NOMO-1 treated with DMSO at 0.1 percent for 48 hours (cell line): ENCODE results near the gene BBS9.
"Not testable (repeated sequence)": the region's sequence is repeated elsewhere in the genome, so short reads cannot be mapped to it uniquely, and the experiment has no call there.

ENCODE experiments used
- DNase-seq: peaks from one replicate; lab custom pipeline; 2025; ENCODE audit not compliant: unreplicated experiment; lab: John Stamatoyannopoulos, UW

The BBS9 gene

GRCh38 chr7:33193308-33193864 lies 64.0 kb downstream of the BBS9 start:
- DNase-seq: no peak

- DNase-seq: peak; percentile 81
These were observed 65.9 kb downstream of the BBS9 start for GRCh38 chr7:33195264-33195663.

GRCh38 chr7:33196221-33196620 lies 66.9 kb downstream of the BBS9 start:
- DNase-seq: no peak

- DNase-seq: no peak
These were observed 70.9 kb downstream of the BBS9 start for GRCh38 chr7:33200282-33200681.

GRCh38 chr7:33201821-33202220 lies 72.5 kb downstream of the BBS9 start:
- no peak for DNase-seq

- DNase-seq: no peak
These were observed 81.6 kb downstream of the BBS9 start for GRCh38 chr7:33210958-33211357.

- no peak for DNase-seq
These were observed 82.8 kb downstream of the BBS9 start for GRCh38 chr7:33212144-33212543.

GRCh38 chr7:33215992-33216391 lies 86.6 kb downstream of the BBS9 start:
- DNase-seq: no peak

- no peak for DNase-seq
These were observed 88.2 kb downstream of the BBS9 start for GRCh38 chr7:33217595-33217994.

- not testable (repeated sequence) for DNase-seq
These were observed 89.6 kb downstream of the BBS9 start for GRCh38 chr7:33218841-33219535.

GRCh38 chr7:33220231-33220630 lies 90.9 kb downstream of the BBS9 start:
- no peak for DNase-seq

GRCh38 chr7:33221390-33221789 lies 92.0 kb downstream of the BBS9 start:
- DNase-seq: no peak

GRCh38 chr7:33232632-33233145 lies 103.3 kb downstream of the BBS9 start:
- DNase-seq: no peak

GRCh38 chr7:33233659-33234058 lies 104.3 kb downstream of the BBS9 start:
- DNase-seq: no peak

GRCh38 chr7:33237036-33237435 lies 107.7 kb downstream of the BBS9 start:
- no peak for DNase-seq

- DNase-seq: peak; percentile 52
These were observed 114.0 kb downstream of the BBS9 start for GRCh38 chr7:33243319-33243881.

GRCh38 chr7:33248671-33249070 lies 119.3 kb downstream of the BBS9 start:
- DNase-seq: no peak

- DNase-seq: no peak
These were observed 121.1 kb downstream of the BBS9 start for GRCh38 chr7:33250421-33250871.

- no peak for DNase-seq
These were observed 121.9 kb downstream of the BBS9 start for GRCh38 chr7:33251301-33251700.

GRCh38 chr7:33258491-33258951 lies 129.2 kb downstream of the BBS9 start:
- DNase-seq: no peak

GRCh38 chr7:33261585-33261984 lies 132.2 kb downstream of the BBS9 start:
- no peak for DNase-seq

- DNase-seq: no peak
These were observed 133.1 kb downstream of the BBS9 start for GRCh38 chr7:33262476-33262875.
